Measurements from ENCODE around the gene MRPL43.

- TF ChIP-seq, protein P1, sequence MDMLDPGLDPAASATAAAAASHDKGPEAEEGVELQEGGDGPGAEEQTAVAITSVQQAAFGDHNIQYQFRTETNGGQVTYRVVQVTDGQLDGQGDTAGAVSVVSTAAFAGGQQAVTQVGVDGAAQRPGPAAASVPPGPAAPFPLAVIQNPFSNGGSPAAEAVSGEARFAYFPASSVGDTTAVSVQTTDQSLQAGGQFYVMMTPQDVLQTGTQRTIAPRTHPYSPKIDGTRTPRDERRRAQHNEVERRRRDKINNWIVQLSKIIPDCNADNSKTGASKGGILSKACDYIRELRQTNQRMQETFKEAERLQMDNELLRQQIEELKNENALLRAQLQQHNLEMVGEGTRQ (CRISPR knock-in tag; IDR thresholded peaks at IDR 0.05) = no peak
- TF ChIP-seq, protein P2, sequence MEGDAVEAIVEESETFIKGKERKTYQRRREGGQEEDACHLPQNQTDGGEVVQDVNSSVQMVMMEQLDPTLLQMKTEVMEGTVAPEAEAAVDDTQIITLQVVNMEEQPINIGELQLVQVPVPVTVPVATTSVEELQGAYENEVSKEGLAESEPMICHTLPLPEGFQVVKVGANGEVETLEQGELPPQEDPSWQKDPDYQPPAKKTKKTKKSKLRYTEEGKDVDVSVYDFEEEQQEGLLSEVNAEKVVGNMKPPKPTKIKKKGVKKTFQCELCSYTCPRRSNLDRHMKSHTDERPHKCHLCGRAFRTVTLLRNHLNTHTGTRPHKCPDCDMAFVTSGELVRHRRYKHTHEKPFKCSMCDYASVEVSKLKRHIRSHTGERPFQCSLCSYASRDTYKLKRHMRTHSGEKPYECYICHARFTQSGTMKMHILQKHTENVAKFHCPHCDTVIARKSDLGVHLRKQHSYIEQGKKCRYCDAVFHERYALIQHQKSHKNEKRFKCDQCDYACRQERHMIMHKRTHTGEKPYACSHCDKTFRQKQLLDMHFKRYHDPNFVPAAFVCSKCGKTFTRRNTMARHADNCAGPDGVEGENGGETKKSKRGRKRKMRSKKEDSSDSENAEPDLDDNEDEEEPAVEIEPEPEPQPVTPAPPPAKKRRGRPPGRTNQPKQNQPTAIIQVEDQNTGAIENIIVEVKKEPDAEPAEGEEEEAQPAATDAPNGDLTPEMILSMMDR (IDR thresholded peaks at IDR 0.05) = no peak
These were observed 48.8 kb upstream of the MRPL43 start for GRCh38 chr10:101035916-101036702.
